Right lobe of liver (tissue), 4 donors: Measurements from ENCODE around the gene PNN.
"Not testable (repeated sequence)": the region's sequence is repeated elsewhere in the genome, so short reads cannot be mapped to it uniquely, and the experiment has no call there.

Experiments used
- POLR2A ChIP-seq: fragments of 450-650 bp; IDR thresholded peaks from one replicate; pipeline ENCODE4 v1.6.1; 2017; ENCODE audit warnings: antibody characterized with exemption, mild to moderate bottlenecking
- TF ChIP-seq, protein P1 (sequence below), 4 donors: fragments of 200-600 bp in 3 of 4; fragments of 450-650 bp in 1 of 4; IDR thresholded peaks; one replicate each; pipeline versions ENCODE4 v1.5.1 to v1.8.0; 2016 to 2022; ENCODE audit warnings: antibody characterized with exemption in 4 of 4, mild to moderate bottlenecking in 2 of 4
- donor health status: DM: no; HTN: no; CAD: no.
- donor health status: DM: no; HTN: no; CAD: no.
- donor health status: DM: no; HTN: yes; CAD: no.

DNA sequence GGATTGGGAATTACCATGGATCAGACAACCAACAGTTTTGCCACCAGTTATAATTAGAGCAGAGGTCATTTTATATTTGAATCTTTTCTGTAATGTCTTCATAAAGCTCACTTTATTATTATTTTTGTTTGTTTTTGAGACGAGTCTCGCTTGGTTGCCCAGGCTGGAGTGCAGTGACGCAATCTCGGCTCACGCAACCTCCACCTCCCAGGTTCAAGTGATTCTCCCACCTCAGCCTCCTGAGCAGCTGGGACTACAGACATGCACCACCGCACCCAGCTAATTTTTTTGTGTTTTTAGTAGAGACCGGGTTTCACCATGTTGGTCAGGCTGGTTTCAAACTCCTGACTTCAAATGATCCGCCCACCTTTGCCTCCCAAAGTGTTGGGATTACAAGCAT is 37.2 kb upstream of the PNN start:
- TF ChIP-seq, protein P1, sequence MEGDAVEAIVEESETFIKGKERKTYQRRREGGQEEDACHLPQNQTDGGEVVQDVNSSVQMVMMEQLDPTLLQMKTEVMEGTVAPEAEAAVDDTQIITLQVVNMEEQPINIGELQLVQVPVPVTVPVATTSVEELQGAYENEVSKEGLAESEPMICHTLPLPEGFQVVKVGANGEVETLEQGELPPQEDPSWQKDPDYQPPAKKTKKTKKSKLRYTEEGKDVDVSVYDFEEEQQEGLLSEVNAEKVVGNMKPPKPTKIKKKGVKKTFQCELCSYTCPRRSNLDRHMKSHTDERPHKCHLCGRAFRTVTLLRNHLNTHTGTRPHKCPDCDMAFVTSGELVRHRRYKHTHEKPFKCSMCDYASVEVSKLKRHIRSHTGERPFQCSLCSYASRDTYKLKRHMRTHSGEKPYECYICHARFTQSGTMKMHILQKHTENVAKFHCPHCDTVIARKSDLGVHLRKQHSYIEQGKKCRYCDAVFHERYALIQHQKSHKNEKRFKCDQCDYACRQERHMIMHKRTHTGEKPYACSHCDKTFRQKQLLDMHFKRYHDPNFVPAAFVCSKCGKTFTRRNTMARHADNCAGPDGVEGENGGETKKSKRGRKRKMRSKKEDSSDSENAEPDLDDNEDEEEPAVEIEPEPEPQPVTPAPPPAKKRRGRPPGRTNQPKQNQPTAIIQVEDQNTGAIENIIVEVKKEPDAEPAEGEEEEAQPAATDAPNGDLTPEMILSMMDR (IDR thresholded peaks at IDR 0.05): not testable (repeated sequence)
- not testable (repeated sequence) for TF ChIP-seq POLR2A
